DMS 273 (cell line): ENCODE data around the gene ATP8A2.
"Not testable (repeated sequence)": the region's sequence is repeated elsewhere in the genome, so short reads cannot be mapped to it uniquely, and the experiment has no call there.

ENCODE experiments used
- DNase-seq: peaks from one replicate; lab custom pipeline; 2025; ENCODE audit not compliant: unreplicated experiment; lab: John Stamatoyannopoulos, UW

Gene ATP8A2

DNA sequence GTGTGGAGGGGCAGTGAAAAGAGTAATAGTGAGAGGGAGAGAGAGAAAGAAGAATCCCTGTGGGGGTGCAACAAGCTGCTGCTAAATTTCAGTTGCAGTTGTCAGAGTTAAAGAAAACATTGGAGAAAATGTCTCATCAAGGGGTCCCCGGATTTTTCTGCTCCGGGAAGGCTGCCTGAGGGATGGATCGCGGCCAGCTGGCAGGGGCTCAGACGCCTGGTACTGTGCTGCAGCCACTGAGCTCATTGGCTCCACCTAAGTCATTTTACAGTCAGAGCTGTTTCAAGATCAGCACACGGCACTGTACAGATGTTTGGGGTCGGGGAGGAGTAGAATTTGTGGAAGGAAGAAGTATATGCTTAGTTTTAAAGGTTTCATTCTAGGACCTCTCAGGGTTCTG lies 573.8 kb downstream of the ATP8A2 start:
- peak; percentile 54 for DNase-seq

GRCh38 chr13:25946321-25946720 lies 574.5 kb downstream of the ATP8A2 start:
- DNase-seq: no peak

DNA sequence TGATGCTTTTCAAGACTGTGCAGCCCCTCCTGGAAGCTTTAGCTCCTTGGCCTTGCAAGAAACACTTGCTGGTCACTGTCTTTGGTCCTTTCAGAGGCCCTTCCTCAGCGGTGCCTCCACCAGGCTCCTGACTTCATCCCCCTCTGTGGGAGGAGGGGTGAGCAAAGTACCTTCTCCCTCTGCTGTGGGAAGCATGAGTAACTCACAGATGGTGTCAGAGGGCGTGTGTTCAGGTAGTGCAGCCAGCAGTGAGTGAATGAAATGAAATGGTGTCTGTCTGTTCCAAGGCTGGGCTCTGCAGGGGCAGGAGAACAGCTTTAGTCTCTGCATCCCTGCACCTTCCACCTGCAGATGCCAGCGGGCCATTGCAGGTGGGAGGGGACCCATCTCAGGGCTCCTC lies 577.1 kb downstream of the ATP8A2 start:
- DNase-seq: no peak

- no peak for DNase-seq
These were observed 580.1 kb downstream of the ATP8A2 start for GRCh38 chr13:25951831-25952230.

DNA sequence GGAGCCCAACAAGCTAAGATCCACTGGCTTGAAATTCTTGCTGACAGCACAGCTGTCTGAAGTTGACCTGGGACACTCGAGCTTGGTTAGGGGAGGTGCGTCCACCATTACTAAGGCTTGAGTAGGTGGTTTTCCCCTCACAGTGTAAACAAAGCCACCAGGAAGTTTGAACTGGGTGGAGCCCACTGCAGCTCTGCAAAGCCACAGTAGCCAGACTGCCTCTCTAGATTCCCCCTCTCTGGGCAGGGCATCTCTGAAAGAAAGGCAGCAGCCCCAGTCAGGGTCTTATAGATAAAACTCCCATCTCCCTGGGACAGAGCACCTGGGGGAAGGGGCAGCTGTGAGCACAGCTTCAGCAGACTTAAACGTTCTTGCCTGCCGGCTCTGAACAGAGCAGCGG lies 582.3 kb downstream of the ATP8A2 start:
- DNase-seq: not testable (repeated sequence)

DNA sequence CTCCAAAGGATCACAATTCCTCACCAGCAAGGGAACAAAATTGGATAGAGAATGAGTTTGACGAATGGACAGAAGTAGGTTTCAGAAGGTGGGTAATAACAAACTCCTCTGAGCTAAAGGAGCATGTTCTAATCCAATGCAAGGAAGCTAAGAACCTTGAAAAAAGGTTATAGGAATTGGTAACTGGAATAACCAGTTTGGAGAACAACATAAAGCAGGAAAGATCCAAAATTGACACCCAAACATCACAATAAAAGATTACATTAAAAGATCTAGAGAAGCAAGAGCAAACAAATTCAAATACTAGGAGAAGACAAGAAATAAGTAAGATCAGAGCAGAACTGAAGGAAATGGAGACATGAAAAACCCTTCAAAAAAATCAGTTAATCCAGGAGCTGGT lies 583.2 kb downstream of the ATP8A2 start:
- DNase-seq: not testable (repeated sequence)

GRCh38 chr13:25958986-25959385 lies 587.2 kb downstream of the ATP8A2 start:
- DNase-seq: no peak

- DNase-seq: no peak
These were observed 589.5 kb downstream of the ATP8A2 start for GRCh38 chr13:25961294-25961693.

DNA sequence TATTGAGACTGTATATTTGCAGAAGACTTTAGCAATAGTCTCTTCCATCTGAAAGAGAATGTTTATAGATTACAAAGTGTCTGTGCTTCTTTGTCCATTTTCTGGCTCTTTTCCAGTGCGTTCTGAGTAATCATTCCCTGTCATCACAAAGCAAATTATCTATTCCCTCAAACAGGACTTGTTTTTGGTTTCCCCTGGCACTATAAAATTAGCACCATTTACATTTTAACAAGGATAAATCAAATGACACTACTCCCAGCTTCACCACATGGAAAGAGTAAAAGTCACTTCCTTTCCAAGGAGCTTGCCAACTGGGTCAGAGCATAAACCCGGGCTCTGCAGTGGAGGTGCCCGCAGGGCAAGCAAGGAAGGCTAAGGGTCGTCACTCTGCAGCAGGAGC lies 591.9 kb downstream of the ATP8A2 start:
- DNase-seq: no peak

- DNase-seq: no peak
These were observed 593.8 kb downstream of the ATP8A2 start for GRCh38 chr13:25965596-25965995.

- no peak for DNase-seq
These were observed 594.3 kb downstream of the ATP8A2 start for GRCh38 chr13:25966086-25966485.

DNA sequence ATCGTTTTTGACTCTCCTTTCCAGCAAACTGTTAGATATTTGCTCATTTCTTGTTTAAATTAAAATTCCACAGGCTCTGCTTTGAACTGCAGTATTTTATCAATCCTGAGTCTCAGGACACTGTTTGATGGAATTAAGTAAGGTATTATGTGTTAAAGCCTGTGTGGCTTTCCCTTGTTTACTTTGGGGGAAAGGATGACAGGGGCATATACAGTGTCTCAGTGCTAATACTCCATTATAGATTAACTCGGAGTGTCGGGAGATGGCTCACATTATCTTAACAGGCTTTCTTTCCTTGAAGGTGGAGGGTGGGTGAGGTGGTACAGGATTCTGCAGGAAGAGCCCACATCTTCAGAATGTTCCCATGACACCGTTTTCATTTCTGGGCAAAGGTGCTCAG lies 595.4 kb downstream of the ATP8A2 start:
- no peak for DNase-seq

GRCh38 chr13:25971047-25971446 lies 599.3 kb downstream of the ATP8A2 start:
- DNase-seq: no peak

DNA sequence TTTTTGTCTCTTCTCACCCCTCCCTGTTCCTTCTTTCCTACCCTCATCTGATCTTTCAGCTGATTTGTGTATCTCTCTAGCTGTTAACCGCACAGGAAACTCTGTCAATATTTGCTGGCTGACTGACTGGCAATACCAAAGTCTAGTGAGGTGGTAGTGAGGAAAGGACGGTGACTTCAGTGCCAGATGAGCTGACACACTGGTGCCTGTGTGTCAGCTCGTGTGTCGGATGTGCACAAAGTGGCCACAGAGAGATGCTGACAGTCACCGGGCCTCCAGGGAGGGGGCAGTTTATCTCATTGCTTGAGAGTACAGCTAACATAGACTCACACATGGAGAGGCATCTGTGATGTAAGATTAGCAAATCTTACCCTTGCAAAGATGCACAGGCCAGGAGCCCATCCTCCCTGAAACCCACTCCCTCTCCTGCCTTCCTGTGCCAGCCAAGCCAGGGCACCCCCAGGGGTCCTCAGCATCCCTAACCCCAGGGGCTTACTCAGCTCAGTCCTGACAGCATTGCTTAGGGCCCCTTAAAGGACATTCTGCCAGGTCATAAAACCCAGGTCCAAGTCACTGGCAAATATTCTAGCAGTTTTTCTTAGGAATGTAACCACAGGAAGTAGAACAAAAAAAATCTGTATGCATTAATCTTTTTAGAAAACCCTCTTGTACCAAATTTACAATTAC lies 599.8 kb downstream of the ATP8A2 start:
- DNase-seq: no peak

DNA sequence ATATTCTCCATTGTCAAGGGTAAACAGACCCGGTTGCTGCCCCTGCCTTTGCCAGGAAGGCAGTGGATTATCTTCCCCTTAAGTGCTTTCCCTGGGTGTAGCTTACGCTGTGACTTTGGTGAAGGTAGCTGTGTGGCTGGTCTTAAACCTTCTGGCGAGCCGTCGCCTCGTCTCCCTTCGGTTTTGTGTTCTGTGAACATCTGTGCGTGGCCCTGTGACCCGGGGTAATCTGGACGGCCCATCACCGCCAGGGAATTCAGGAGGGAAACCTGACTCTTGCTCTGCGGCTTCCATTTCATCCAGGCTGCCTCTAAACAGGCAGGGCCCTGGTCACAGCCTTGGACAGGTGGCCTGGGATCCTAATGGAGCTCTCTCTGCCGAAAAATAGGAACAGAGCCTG lies 601.3 kb downstream of the ATP8A2 start:
- peak; percentile 41 for DNase-seq

GRCh38 chr13:25973576-25973975 lies 601.8 kb downstream of the ATP8A2 start:
- DNase-seq: no peak

- no peak for DNase-seq
These were observed 605.4 kb downstream of the ATP8A2 start for GRCh38 chr13:25977216-25977615.

DNA sequence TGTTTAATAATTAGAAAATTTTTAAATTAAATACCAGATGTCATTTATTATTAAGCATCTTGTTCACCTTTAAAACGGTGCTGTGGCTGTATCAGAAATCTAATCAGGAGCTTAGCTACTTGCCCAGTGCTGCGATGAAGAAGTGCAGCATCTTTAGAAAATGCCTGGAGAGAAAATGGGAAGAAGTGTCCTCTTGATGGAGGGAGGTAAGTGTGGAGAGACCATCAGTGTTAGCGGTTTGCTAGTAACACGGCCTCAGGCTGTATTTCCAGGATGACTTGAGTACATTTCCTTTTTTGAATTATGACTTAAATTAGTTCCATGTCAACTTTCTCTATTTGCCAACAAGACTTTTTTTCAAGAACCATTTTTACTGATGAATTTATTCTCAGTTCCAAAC lies 605.9 kb downstream of the ATP8A2 start:
- no peak for DNase-seq

DNA sequence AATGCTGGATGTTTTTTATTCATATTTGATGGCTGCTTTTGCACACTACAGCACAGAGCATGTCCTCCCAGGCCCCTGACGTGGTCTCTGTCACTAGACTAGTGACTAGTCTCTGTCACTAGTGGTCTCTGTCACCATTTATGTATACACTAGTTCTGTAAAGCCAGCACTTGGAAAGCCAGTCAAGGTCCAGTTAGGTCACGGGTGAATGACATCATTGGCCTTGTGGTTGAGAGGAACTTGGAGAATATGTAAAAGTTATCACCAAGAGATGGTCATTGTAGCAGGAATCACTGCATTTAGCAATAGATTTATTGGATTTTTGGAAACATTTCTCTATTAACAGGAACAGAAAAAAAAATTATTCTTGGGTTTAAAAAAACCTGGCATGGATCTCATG lies 607.2 kb downstream of the ATP8A2 start:
- DNase-seq: no peak

GRCh38 chr13:25979371-25979770 lies 607.6 kb downstream of the ATP8A2 start:
- DNase-seq: no peak

DNA sequence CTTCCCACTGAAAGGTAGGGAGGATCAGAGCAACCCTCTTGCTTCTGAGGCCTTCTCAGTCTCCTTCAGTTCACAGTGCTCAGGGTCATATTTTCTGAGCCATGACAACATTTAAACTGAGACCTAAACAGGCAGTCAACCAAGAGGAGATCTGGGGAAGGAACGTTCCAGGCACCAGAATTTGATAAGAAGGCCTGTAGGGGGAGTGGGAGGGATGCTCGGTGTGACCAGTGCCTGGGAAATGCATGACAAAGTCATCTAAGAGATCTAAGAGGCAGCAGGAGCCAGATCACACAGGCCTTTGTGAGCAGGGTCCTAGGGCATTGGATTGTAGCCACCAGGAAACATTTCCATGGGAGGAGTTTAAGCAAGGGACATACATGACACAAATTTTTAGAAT lies 608.5 kb downstream of the ATP8A2 start:
- peak; percentile 36 for DNase-seq

DNA sequence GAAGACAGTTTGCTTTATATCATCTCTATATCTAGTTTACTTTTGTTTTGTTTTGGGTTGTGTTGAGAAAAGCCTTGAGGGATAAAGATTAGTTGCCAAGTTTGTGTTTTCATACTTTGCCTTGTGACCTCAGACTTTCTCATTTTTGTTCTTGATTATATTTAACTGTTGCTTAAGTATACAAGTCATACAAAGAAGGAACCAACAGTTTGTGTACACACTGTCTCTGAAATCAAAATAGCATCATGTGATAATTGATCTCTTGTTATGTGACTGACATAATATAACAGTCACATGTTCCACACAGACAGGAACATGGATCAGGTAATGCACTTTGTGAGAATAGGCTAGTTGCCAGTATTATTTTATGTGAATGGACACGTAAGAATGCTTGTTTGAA lies 609.3 kb downstream of the ATP8A2 start:
- DNase-seq: no peak

DNA sequence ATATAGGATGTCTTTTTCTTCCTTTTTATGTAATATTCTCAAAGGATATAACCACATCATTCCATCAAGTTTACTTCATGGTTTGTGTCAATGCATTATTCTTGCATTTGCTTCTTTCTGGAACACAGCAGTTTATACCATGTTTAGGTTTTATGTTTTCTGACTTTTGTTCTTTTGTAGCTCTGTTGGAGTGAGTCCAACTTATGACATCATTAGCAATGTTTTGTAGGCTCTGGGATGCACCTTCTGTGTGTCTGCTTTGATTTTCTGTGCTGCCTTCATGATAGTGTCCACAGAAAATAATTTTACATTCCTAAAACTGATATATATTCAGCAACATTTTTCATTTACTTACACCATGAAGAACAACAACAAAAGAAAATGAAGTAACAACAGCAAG lies 611.1 kb downstream of the ATP8A2 start:
- DNase-seq: peak; percentile 5
